ENCODE data around the gene GALNT15.

GALNT15 gene

DNA sequence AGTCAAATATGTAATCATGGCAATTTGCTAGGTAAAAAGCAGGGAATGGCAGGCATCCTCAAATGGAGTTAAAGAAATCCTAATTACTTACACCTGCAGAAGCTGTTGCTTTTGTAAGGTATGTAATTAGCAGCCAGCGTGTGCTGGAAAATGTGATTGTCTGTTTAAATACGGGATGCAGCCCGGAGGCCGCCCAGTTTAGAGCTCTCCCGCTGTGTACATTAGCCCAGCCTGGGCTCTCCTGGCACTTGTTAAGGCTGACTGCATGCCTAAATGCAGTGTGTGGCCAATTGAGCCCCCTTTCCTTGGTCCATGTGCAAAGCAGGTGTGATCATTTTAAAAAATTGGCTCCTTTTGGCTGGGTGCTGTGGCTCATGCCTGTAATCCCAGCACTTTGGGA lies 81.2 kb downstream of the GALNT15 start:
- FAIRE-seq: no peak

- FAIRE-seq: no peak
These were observed 82.8 kb downstream of the GALNT15 start for GRCh38 chr3:16257309-16257708.

- FAIRE-seq: no peak
These were observed 83.7 kb downstream of the GALNT15 start for GRCh38 chr3:16258177-16258576.

- FAIRE-seq: no peak
These were observed 84.4 kb downstream of the GALNT15 start for GRCh38 chr3:16258866-16259265.

GRCh38 chr3:16260046-16260445 lies 85.6 kb downstream of the GALNT15 start:
- no peak for FAIRE-seq

DNA sequence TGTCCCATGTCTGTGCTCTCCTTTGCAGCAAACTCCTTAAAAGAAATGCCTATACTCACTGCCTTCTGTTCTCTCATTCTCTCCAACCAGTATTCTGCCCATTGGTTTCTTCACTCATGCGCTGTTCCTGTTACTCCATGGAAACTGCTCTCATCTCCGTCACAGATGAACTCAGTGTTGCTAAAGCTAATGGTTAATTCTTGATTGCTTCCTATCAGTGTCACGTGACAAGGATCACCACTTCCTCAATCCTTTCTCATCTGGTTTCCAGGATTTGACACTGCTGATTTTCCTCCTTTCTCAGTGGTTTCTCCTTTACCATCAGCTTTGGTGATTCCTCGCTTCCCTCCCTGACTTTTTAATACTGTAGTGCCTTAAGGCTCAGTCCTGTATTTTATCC lies 87.7 kb downstream of the GALNT15 start:
- FAIRE-seq: no peak

- no peak for FAIRE-seq
These were observed 89.8 kb downstream of the GALNT15 start for GRCh38 chr3:16264174-16264707.

- FAIRE-seq: peak; percentile 98
These were observed 90.4 kb downstream of the GALNT15 start, which contains the start of the genes DPH3 and OXNAD1 for GRCh38 chr3:16264708-16265454. TSS of gene DPH3 (minus strand) at chr3:16264943. CDS start at chr3:16264876, 67 bp downstream. TSS of gene OXNAD1 (plus strand) at chr3:16265212. CDS start at chr3:16270953, 5,741 bp downstream.

DNA sequence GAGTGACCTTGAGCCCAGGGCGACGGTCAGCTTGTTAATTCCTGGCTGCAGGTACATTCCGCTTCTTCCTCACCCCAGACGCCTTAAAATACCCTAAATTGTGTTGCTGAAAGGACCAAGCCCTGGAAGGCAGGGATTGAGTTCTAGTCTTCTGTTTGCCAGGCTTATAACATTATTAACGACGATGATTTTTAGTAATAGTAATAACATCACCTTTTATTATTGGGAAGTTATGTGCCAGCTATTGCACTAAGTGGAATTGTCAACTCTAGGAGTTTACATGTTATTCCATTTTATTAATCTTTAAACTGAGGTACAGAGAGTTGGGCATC lies 90.9 kb downstream of the GALNT15 start:
- no peak for FAIRE-seq

DNA sequence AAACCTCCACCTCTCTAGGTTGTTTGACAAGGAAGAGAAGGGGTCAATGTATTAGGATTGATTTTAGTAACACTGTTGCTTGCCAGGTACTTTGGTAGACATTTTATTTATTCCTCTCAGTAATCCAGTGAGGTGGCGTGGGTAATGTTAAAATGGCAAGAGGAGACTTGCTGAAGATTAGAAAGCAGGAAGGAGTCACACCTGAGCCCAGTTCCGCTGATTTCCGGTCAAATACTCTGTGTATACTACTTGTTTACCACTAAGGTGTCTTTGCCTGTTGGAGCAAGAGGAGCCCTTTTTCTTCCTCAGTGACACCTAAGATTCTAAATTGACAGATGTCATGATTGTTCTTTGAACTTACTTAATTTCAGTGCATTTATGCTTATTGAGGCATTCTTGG lies 92.2 kb downstream of the GALNT15 start:
- FAIRE-seq: no peak

DNA sequence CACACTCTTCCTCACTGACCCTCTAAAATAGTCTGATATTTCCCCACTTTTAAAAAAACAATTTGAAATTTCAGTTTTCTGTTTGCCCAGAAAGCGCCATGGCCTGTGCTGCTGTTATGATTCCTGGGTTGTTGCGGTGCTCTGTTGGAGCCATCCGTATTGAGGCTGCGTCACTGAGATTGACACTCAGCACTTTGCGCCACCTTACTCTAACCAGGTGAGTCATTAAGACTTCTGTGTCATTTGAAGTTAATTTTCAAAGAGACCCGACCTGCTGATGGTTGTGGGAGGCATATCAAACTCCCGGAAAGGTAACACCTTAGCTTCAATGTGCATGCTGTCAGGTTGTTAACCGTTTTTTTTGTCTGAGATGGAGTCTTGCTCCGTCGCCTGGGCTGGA lies 96.4 kb downstream of the GALNT15 start:
- no peak for FAIRE-seq

GRCh38 chr3:16272588-16272987 lies 98.1 kb downstream of the GALNT15 start:
- no peak for FAIRE-seq

GRCh38 chr3:16273867-16274266 lies 99.4 kb downstream of the GALNT15 start:
- FAIRE-seq: peak; percentile 17

- no peak for FAIRE-seq
These were observed 103.0 kb downstream of the GALNT15 start for GRCh38 chr3:16277471-16277870.

DNA sequence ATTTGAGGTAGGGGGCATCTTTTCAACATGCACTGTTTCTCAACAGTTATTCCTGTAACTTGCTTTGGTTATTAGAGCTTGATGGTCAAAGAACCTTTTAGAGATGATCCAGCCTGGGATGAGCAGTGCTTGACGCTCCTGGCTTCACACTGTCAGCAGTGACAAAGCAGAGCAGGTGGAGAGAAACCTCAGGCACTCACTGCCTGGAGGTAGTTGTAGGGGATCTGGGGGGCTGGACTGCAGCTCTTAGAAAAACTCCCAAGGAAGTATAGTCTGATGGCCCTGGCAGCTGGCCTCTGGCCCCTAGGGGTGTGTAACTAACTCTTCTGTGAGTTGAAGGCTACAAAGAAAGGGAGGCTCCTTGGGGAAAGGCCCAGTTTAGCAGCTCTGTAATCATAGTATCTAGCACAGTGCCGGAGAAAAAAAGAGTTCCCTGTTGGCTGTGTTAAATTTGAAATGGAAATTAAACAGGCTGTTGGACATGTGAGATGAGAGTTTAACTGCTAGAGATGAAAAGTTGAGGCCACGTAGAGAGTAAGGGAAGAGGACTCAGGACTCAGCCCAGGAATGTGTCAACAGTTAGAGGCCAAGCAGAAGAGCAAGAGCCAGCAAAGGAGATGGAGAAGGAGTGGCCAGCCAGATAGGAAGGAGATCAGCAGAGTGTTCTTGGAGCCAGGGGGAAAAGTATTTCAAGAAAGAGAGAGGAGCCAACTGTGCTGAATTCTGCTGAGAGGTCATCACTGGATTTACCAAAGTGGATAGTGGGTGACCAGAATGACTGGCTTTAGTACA lies 104.7 kb downstream of the GALNT15 start:
- no peak for FAIRE-seq

GRCh38 chr3:16280671-16281070 lies 106.2 kb downstream of the GALNT15 start:
- FAIRE-seq: no peak
